ENCODE data around the gene RIPK1.
"Not testable (repeated sequence)": the region's sequence is repeated elsewhere in the genome, so short reads cannot be mapped to it uniquely, and the experiment has no call there.

Gene RIPK1

DNA sequence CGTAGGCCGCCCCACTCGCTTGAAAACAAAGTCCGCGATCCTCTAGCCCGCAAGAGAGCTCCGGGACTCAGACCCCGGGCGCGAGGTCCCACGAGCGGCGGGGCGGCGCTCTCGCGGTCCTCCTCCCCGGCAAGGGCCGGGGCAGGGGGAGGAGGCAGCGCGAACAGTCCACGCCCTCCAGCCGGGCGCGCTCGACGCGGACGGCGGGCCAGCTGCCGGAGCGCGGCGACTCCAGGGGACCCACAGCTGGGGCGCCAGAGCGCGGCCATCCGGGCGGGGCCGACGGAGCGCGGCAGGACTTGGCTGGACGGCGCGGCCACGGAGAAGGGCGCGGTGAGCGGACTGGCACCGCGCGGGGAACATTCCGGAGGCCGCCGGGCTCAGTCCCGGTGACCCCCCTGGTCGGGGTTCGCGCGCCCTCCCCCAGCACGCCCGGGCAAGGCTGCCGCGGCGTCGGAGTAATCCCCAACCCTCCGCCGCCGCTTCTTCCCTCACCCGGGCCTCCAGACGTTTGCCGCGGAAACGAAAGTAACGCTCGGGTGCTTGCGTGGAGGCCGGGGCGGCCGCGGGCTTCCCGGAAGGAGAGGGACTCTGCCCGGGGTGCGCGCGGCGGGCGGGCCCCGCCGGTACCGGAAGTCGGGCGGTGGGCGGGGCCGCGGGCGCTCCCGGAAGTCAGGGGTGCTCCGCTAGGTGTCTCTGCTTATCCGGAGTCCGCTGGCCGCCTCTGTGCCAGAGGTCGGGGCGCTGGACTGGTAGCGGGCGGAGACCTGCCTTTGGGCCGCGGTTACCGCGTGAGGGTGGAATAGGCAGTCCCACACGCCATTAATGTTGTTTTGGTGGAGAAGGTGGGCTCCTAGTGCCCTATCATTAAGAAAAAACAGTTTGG lies at the start of gene RIPK1:
Gene RIPK1, plus strand, starts transcription at position 166 of the 886 bp plus-strand sequence. CDS start 8,330 bp downstream, outside the sequence.
- TF ChIP-seq, protein P1, sequence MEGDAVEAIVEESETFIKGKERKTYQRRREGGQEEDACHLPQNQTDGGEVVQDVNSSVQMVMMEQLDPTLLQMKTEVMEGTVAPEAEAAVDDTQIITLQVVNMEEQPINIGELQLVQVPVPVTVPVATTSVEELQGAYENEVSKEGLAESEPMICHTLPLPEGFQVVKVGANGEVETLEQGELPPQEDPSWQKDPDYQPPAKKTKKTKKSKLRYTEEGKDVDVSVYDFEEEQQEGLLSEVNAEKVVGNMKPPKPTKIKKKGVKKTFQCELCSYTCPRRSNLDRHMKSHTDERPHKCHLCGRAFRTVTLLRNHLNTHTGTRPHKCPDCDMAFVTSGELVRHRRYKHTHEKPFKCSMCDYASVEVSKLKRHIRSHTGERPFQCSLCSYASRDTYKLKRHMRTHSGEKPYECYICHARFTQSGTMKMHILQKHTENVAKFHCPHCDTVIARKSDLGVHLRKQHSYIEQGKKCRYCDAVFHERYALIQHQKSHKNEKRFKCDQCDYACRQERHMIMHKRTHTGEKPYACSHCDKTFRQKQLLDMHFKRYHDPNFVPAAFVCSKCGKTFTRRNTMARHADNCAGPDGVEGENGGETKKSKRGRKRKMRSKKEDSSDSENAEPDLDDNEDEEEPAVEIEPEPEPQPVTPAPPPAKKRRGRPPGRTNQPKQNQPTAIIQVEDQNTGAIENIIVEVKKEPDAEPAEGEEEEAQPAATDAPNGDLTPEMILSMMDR (IDR thresholded peaks at IDR 0.05; ENCODE audit: insufficient read depth, low read depth, low read length, missing control alignments), result no peak
- peak within 1 kb of the TSS; percentile 60 for H3K4me3 ChIP-seq (ENCODE audit: low read depth, low read length)
- DNase-seq (ENCODE audit: low read depth), result peak; percentile 96

DNA sequence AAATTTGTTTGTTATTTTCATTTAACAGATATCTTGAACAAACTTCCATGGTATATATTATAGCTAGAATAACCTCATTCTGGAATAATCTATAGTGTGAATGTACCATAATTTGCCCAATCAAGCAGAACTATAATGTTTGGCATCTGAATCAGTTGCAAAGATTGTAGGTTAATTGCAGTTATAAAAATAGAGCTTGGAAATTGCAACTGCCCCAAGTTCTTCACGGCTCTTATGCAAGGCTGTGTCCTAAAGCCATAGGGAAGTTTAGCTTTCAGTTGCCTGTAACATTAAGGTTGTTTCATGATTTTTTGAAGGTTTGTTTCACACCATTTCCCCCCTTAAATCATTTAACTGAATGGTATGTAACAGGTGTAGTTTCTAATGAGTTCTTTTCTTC lies 49.2 kb upstream of the RIPK1 start:
- no peak for DNase-seq (ENCODE audit: low read depth)
- no peak overlapping the region for H3K4me3 ChIP-seq (ENCODE audit: low read depth, low read length)
- TF ChIP-seq, protein P1 (IDR thresholded peaks at IDR 0.05; ENCODE audit: insufficient read depth, low read depth, low read length, missing control alignments), result no peak

DNA sequence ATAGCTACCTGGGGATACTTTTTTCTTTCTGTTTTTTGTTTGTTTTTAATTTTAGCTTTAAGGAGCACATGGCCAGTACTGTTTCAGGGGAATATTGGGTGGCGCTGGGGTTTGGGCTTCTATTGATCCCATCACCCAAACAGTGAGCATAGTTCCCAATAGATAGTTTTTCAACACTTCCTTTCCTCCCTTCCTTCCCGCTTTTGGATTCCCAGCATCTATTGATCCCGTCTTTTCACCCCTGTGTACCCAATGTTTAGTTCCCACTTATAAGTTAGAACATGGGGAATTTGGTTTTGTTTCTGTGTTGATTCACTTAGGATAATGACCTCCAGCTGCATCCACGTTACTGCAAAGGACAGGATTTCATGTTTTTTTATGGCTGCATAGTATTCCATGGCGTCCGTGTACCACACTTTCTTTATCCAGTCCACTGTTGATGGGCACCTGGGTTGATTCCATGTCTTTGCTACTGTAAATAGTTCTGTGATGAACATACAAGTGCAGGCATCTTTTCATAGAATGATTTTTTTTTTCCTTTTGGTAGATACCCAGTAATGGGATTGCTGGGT lies 48.5 kb upstream of the RIPK1 start:
- H3K4me3 ChIP-seq (ENCODE audit: low read depth, low read length), result no peak overlapping the region
- TF ChIP-seq, protein P1 (IDR thresholded peaks at IDR 0.05; ENCODE audit: insufficient read depth, low read depth, low read length, missing control alignments), result no peak
- DNase-seq (ENCODE audit: low read depth), result no peak

DNA sequence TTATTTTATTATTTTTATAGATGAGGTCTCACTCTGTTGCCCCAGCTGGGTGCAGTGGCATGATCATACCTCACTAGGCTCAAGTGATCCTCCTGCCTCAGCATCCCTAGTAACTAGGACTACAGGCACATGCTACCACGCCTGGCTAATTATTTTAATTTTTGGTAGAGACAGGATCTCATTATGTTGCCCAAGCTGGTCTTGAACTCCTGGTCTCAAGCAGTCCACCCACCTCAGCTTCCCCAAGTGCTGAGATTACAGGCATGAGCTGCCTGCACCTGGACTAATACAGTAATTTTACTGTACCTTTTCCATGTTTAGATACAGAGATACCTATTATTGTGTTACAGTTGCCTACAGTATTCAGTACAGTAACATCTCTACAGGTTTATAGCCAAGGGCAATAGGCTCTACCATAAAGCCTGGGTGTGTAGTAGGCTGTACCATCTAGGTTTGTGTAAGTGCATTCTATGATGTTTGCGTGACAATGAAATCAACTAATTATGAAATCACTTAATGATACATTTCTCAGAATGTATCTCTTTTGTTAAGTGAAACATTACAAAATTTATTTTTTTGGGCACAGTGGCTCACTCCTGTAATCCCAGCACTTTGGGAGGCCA lies 47.2 kb upstream of the RIPK1 start:
- H3K4me3 ChIP-seq (ENCODE audit: low read depth, low read length); DNase-seq (ENCODE audit: low read depth): not testable (repeated sequence)

DNA sequence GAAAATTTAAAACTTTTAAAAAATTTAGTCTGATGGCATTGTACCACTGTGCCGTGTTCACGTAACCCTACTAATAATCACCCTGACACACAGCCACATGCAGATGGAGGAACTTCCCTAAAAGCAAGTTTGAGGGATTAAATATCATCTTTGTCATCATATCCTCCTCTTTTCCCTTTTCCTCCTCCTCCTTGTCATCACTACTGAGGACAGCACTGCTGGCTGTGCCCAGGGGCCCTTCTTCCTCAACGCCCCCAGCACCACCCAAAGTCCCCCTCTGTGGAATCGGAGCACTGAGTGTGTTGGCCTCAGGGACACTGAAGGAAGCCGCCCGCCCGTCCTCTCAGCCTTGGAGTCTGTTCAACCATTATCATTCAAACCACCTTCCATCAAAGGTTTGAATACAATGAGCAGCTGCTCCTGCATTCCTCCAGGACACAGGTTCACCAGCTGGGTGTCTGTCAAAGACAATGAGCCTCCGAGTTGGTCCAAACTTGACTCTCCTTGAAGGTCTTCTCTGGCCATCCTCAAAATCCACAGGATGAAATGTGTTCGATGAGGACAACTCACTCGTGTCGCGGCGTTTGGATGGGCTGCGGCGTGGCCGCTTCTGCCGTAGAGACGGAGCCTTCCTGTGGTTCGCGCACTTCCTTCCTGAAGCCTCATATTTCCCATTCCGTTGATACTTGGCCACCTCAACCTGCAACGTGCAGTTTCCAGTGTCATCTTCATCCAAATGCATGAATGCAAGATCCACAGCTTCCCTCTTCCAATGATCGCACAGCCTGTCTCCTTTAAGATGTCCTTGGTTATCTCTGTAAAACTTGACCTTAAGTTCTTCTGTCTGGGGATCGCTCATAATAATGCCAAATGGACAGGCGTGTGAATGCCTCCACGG lies 45.3 kb upstream of the RIPK1 start:
- H3K4me3 ChIP-seq (ENCODE audit: low read depth, low read length), result peak overlapping the region; percentile 66
- TF ChIP-seq, protein P1 (IDR thresholded peaks at IDR 0.05; ENCODE audit: insufficient read depth, low read depth, low read length, missing control alignments), result no peak
- DNase-seq (ENCODE audit: low read depth), result peak; percentile 35

DNA sequence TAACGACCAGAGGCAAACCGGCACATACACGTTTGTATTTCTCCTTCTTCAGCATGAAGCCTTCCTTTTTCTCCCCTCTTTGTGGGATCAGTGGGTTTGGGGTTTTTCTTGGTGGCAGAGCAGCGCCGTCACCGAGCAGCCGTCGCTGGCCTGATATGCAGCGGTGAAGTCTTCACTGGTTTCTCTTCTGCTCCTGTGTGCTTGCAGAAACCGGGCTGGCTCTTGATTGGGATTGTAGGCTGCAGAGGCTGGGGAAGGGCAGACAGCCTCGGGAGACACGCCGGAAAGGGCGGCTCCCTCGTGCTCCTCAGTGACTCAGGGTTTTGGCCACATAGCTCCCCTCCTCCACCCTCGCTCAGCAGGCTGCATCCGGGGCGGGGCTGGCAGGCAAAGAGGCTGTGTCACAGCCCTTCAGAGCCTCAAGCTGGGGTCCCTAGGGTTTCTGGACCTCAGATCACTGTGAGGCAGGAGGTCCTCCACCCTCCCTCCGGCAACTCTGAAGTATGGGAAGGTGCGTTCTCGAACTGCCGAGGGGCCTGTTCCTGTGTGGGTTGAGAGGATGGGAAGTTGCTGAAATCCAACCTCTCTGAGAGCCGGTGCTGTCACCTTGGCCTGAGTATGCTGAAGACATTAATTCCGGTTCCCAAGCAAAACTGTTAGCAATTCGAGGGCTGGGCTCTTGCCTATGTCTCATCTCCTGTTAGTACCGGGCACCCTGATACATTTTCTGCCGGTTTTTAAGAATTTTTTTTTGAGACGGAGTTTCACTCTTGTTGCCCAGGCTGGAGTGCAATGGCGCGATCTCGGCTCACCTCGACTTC lies 44.4 kb upstream of the RIPK1 start:
- peak; percentile 93 for DNase-seq (ENCODE audit: low read depth)
- H3K4me3 ChIP-seq (ENCODE audit: low read depth, low read length), result peak overlapping the region; percentile 66

More for the DNA sequence above, 44.4 kb upstream of the RIPK1 start:
- TF ChIP-seq, protein P1 (IDR thresholded peaks at IDR 0.05; ENCODE audit: insufficient read depth, low read depth, low read length, missing control alignments), result no peak

Measured in GM12865 (cell line).